Kidney (tissue), 14 donors: ENCODE results near the gene DDX47. TPM values are rescaled to one million over a fixed set of nuclear protein-coding genes. Genes with fewer than 3 reads are reported as not detected.
"Not testable (repeated sequence)": the region's sequence is repeated elsewhere in the genome, so short reads cannot be mapped to it uniquely, and the experiment has no call there.

Experiments used
- DNase-seq, 5 donors: peaks; one replicate each; pipeline ENCODE4 v3.0.0-alpha.2; 2013 to 2020
- FAIRE-seq: peaks from 2 replicates; lab custom pipeline; 2012; peaks lifted over from hg19 to GRCh38; lab: Jason Lieb, UNC
- H3K27ac ChIP-seq, 2 donors: one replicate each; pipeline ENCODE4 v1.7.0; 2013; ENCODE audit warnings: low read depth in 2 of 2, low read length in 2 of 2, inconsistent platforms in 1 of 2
- H3K27me3 ChIP-seq: one replicate; pipeline ENCODE4 v1.7.1; 2013; ENCODE audit warnings: low read length, inconsistent platforms; ENCODE audit not compliant: control insufficient read depth, insufficient read depth
- H3K36me3 ChIP-seq, 3 donors: one replicate each; pipeline versions ENCODE4 v1.7.0 to v1.7.1; 2013; ENCODE audit warnings: low read length in 3 of 3, control low read depth in 1 of 3, inconsistent platforms in 1 of 3; ENCODE audit not compliant: insufficient read depth in 3 of 3, control insufficient read depth in 2 of 3
- H3K4me1 ChIP-seq, 3 donors: one replicate each; pipeline versions ENCODE4 v1.7.0 to v1.7.1; 2013; ENCODE audit warnings: low read length in 3 of 3, inconsistent platforms in 1 of 3, low read depth in 1 of 3; ENCODE audit not compliant: control insufficient read depth in 2 of 3, insufficient read depth in 2 of 3
- H3K4me3 ChIP-seq, 3 donors: one replicate each; pipeline versions ENCODE4 v1.7.0 to v1.8.1; 2013; ENCODE audit warnings: low read length in 3 of 3, control low read depth in 1 of 3, inconsistent platforms in 1 of 3
- H3K9ac ChIP-seq, 3 donors: one replicate each; pipeline versions ENCODE4 v1.7.0 to v1.7.1; 2013; ENCODE audit warnings: low read length in 3 of 3, control low read depth in 1 of 3, inconsistent platforms in 1 of 3
- H3K9me3 ChIP-seq, 3 donors: one replicate each; pipeline versions ENCODE4 v1.7.0 to v1.7.1; 2013; ENCODE audit warnings: low read length in 3 of 3, control low read depth in 1 of 3, inconsistent platforms in 1 of 3; ENCODE audit not compliant: control insufficient read depth in 2 of 3, insufficient read depth in 1 of 3
- intact Hi-C: fragments of 100-400 bp; cut with DNase I; formaldehyde crosslinking; loops from one replicate; pipeline ENCODE4 v1.11.1; 2022
- polyA plus RNA-seq: library from polyadenylated mRNA; stranded (reverse); fragments of 350-450 nt; fragmentation: Illumina TruSeq; extraction: RNeasy Lipid Tissue Mini Kit (QIAGEN cat#74804); gene quantifications from one replicate; pipeline ENCODE4 v1.2.3, GENCODE V29; 2014; ENCODE audit warnings: low read depth, low replicate concordance; ENCODE audit not compliant: insufficient read depth
- total RNA-seq: library from RNA; stranded (reverse); fragmentation: NEBNext Ultra II Directional; extraction: Animal tissue kit (Norgen Biotek cat#: 25700); gene quantifications from one replicate; pipeline ENCODE4 v1.2.1, GENCODE V29; 2021
- TF ChIP-seq, protein P1 (sequence below): IDR thresholded peaks from 3 replicates; pipeline ENCODE4 v1.5.1; 2012; ENCODE audit warnings: mild to moderate bottlenecking, moderate library complexity, borderline replicate concordance; ENCODE audit not compliant: insufficient read depth; ENCODE audit errors: extremely low read depth
- donor health status: control.
- donor health status: control.
- donor health status: control.
- donor health status: control.
- donor health status: control.
- donor health status: DM: yes; HTN: yes; CAD: no.
- donor health status: Normal renal cell carcinoma (clear cell type).

Gene DDX47
- total and polyA plus RNA-seq, 2 donors from 2014 or later: 35.1 to 50.9 TPM

GRCh38 chr12:12874029-12874428 is 60.9 kb downstream of the DDX47 start:
- no peak for DNase-seq
- H3K4me3 ChIP-seq: no peak overlapping the region
- intact Hi-C loops: no loop called here
- no peaks in the 10 kb centered on the region for H3K27me3 ChIP-seq
- FAIRE-seq: no peak
- H3K36me3 ChIP-seq: no peaks in the 10 kb centered on the region
- TF ChIP-seq, protein P1, sequence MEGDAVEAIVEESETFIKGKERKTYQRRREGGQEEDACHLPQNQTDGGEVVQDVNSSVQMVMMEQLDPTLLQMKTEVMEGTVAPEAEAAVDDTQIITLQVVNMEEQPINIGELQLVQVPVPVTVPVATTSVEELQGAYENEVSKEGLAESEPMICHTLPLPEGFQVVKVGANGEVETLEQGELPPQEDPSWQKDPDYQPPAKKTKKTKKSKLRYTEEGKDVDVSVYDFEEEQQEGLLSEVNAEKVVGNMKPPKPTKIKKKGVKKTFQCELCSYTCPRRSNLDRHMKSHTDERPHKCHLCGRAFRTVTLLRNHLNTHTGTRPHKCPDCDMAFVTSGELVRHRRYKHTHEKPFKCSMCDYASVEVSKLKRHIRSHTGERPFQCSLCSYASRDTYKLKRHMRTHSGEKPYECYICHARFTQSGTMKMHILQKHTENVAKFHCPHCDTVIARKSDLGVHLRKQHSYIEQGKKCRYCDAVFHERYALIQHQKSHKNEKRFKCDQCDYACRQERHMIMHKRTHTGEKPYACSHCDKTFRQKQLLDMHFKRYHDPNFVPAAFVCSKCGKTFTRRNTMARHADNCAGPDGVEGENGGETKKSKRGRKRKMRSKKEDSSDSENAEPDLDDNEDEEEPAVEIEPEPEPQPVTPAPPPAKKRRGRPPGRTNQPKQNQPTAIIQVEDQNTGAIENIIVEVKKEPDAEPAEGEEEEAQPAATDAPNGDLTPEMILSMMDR: no peak
- H3K4me1 ChIP-seq: peaks cover 0 to 7% (median 0%) of the 10 kb centered on the region in 3 donors
- H3K9ac ChIP-seq: no peak overlapping the region
- no peaks in the 10 kb centered on the region for H3K9me3 ChIP-seq
- H3K27ac ChIP-seq: no peak overlapping the region

DNA sequence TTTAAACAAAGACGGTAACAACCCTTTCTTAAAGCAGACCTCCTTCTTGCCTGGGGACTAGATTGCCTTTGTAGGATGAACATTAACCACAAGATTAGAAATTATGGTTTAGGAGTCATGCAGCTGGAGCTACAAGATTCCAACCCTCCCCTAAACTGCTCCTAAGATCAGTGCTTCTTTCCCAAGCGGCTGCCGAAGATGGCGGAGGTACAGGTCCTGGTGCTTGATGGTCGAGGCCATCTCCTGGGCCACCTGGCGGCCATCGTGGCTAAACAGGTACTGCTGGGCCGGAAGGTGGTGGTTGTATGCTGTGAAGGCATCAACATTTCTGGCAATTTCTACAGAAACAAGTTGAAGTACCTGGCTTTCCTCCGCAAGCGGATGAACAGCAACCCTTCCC is 62.2 kb downstream of the DDX47 start:
- H3K9me3 ChIP-seq, H3K4me3 ChIP-seq, H3K36me3 ChIP-seq, H3K27me3 ChIP-seq, DNase-seq, FAIRE-seq, H3K9ac ChIP-seq, H3K27ac ChIP-seq, intact Hi-C loops, H3K4me1 ChIP-seq: not testable (repeated sequence)

DNA sequence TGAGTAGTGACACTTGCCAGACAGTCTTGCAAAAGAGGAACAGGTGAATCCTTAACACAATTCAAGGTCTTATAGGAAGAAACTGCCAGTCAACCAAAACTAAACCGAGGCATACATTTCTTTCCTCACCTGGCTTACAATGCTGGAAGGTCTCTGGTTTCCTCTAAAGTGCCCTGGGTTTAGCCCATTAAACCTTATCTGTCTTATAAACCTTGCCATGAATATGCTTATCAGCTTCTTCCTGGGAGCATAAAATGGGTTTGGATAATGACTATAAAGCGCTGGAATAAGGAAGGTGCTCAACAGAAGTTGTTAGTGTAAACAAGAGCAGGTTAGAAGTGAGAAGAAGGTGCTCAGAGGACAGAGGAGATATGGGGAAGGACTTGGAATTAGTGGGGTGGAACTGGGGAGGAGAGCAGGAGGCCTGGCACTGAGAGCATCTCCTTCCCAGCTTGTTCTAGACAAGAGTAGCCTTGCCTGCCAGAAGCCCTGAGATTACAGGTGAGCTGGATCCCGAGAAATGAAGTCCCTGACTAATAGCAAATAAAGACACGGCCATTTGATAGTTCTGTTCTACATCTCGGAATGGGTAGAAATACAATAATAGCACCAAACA is 64.1 kb downstream of the DDX47 start:
- no peak for FAIRE-seq
- H3K27ac ChIP-seq: no peak overlapping the region
- no peak for DNase-seq
- no peak overlapping the region for H3K4me3 ChIP-seq
- H3K9ac ChIP-seq: no peak overlapping the region
- no peaks in the 10 kb centered on the region for H3K27me3 ChIP-seq
- TF ChIP-seq, protein P1: no peak
- H3K4me1 ChIP-seq: peaks cover 0 to 3% (median 0%) of the 10 kb centered on the region in 3 donors
- intact Hi-C loops: no loop called here
- H3K36me3 ChIP-seq: no peaks in the 10 kb centered on the region
- no peaks in the 10 kb centered on the region for H3K9me3 ChIP-seq

- no peak overlapping the region for H3K4me3 ChIP-seq
- H3K4me1 ChIP-seq: peaks cover 0 to 2% (median 0%) of the 10 kb centered on the region in 3 donors
- H3K9ac ChIP-seq: no peak overlapping the region
- intact Hi-C loops: no loop called here
- DNase-seq: peak in 3 of 5 donors; percentile 29 to 53 (median 36)
- TF ChIP-seq, protein P1: no peak
- no peaks in the 10 kb centered on the region for H3K9me3 ChIP-seq
- FAIRE-seq: no peak
- no peaks in the 10 kb centered on the region for H3K27me3 ChIP-seq
- no peaks in the 10 kb centered on the region for H3K36me3 ChIP-seq
- H3K27ac ChIP-seq: no peak overlapping the region
These were observed 64.8 kb downstream of the DDX47 start for GRCh38 chr12:12877781-12878455.
